ENCODE results near the gene LRRC15. TPM values are rescaled to one million over a fixed set of nuclear protein-coding genes. Genes with fewer than 3 reads are reported as not detected.

Gene LRRC15
- total and polyA plus RNA-seq, 2 donors (not counting 3 experiments of a cell fraction or from before 2014, with no cell fraction given), result not detected

GRCh38 chr3:194306109-194306686, 63.3 kb downstream of the LRRC15 start:
- peaks cover 2% of the 10 kb centered on the region in 2 experiments for H3K27me3 ChIP-seq (ENCODE audit: control insufficient read depth in 2 of 2, insufficient read depth in 2 of 2, low read length in 2 of 2)
- H3K4me1 ChIP-seq (ENCODE audit: control insufficient read depth, extremely low read depth, insufficient read depth, low read length), result peaks cover 14% of the 10 kb centered on the region
- no TSS peak for BruUV-seq (replicated peaks)
- FAIRE-seq (peak; percentile 85), DNase-seq (ENCODE audit: low read depth, low spot score) (peak; percentile 89)
- no peaks in the 10 kb centered on the region for H3K79me2 ChIP-seq (ENCODE audit: control insufficient read depth, insufficient read depth, low read length)
- H3K4me2 ChIP-seq (ENCODE audit: insufficient read depth, low read length), result no peak overlapping the region
- ChIA-PET POLR2A (no interaction called here), CTCF (interaction anchor here (1.6 to 3.9 kb wide), 3 partner anchors 8 to 36 kb away, joined by 5 to 22 read pairs (median 7); no protein-coding TSS in a partner anchor)
- H3K9ac ChIP-seq (replicated peaks; ENCODE audit: extremely low read depth, insufficient read depth, low read length), result no peak overlapping the region
- TF ChIP-seq JUN (IDR thresholded peaks at IDR 0.05; ENCODE audit: borderline replicate concordance, insufficient read depth, insufficient read length, low read depth) (no peak), POLR2A (IDR thresholded peaks at IDR 0.05; ENCODE audit: low read depth, low read length) (no peak), MAX (IDR thresholded peaks at IDR 0.05; ENCODE audit: insufficient read depth, insufficient read length) (peak; percentile 3), GATA2 (IDR thresholded peaks at IDR 0.05; ENCODE audit: insufficient read depth, insufficient read length, low read depth, low read length) (peak; percentile 60), EZH2 (IDR thresholded peaks at IDR 0.05; ENCODE audit: borderline replicate concordance, low read depth, low read length, severe bottlenecking) (no peak), CTCF (IDR thresholded peaks at IDR 0.05; ENCODE audit: extremely low read depth in 1 of 2, insufficient read depth in 1 of 2, low read depth in 1 of 2, low read length in 2 of 2) (no peak), POLR2AphosphoS5 (IDR thresholded peaks at IDR 0.05; ENCODE audit: insufficient read depth, low read depth, low read length) (peak; percentile 35), MYC (IDR thresholded peaks at IDR 0.05; ENCODE audit: low read depth, low read length) (no peak), FOS (IDR thresholded peaks at IDR 0.05; ENCODE audit: borderline replicate concordance, insufficient read depth, low read length) (no peak)
- intact Hi-C loops (cut with micrococcal nuclease), result loop anchor here (1.0 to 2.0 kb wide), 5 partner anchors 10 to 303 kb away; no protein-coding TSS in a partner anchor
- H3K4me3 ChIP-seq (replicated peaks in 1 of 3; ENCODE audit: insufficient read depth in 1 of 3, low read depth in 1 of 3, low read length in 3 of 3), result no peak overlapping the region
- H3K27ac ChIP-seq (ENCODE audit: insufficient read depth, low read depth, low read length), result no peak overlapping the region
- H3K9me3 ChIP-seq (replicated peaks; ENCODE audit: control insufficient read depth, insufficient read depth, low read length), result no peaks in the 10 kb centered on the region
- H3K36me3 ChIP-seq (ENCODE audit: control insufficient read depth in 2 of 2, extremely low read depth in 1 of 2, insufficient read depth in 2 of 2, low read length in 2 of 2), result no peaks in the 10 kb centered on the region
- dilution Hi-C loops (cut with MboI; ENCODE audit: extremely low pct_ligation_motif_present, low sequenced_read_pairs), result loop anchor here (25.0 kb wide), 1 partner anchor 544 kb away; no protein-coding TSS in a partner anchor
- no peaks in the 10 kb centered on the region for H3K9me1 ChIP-seq (replicated peaks; ENCODE audit: control insufficient read depth, extremely low read depth, insufficient read depth, low read length)
- H4K20me1 ChIP-seq (replicated peaks; ENCODE audit: control insufficient read depth, extremely low read depth, insufficient read depth, low read length), result no peaks in the 10 kb centered on the region
- no peak overlapping the region for H2AFZ ChIP-seq (ENCODE audit: low read depth, low read length)
